Left renal pelvis (tissue), 4 donors: ENCODE results near the gene EAF1. TPM values are rescaled to one million over a fixed set of nuclear protein-coding genes. Genes with fewer than 3 reads are reported as not detected.
"Not testable (repeated sequence)": the region's sequence is repeated elsewhere in the genome, so short reads cannot be mapped to it uniquely, and the experiment has no call there.

Experiments
- DNase-seq, 4 donors: peaks; one replicate each; pipeline ENCODE4 v3.0.0-alpha.2; 2013; ENCODE audit warnings: low read depth in 4 of 4, low spot score in 3 of 4
- polyA plus RNA-seq, 4 donors: library from polyadenylated mRNA; unstranded; fragments of 120-200 nt; gene quantifications; one replicate each; pipeline ENCODE4 v1.2.1, GENCODE V29; 2013; ENCODE audit not compliant: insufficient read length in 4 of 4

EAF1 gene
- 10 to 100 TPM; 10.8 to 21.1 (median 18.2) TPM for polyA plus RNA-seq

DNA sequence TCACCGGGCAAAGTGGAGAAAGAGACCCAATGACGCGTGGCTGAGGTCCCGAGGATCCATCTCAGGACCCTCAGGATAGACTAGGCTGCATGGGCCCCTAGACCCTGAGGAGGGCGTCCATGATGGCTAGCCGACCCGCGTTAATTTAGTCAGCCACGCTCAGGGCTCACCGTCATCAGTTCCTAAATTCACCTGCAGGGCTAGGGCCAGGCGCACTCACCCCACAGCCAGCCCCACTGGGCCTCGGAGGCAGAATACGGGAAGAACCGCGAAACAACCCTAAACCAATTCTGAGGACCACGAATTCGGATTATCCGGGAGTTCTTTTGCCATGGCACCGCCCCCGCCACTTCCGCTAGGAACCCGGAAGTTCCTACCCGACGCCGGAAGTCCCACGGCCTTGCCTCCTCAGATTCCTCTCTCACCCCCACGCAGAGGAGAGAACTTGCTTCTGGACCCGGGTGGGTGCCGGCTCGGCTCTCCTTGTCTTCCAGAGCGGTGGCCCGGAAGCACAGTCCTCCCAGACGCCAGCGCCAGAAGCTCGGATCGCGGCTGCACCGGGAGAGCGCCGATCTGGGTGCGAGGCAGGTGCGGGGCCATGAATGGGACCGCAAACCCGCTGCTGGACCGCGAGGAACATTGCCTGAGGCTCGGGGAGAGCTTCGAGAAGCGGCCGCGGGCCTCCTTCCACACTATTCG, at the start of gene EAF1, which contains the start of gene METTL6:
Gene EAF1, plus strand, starts transcription at position 417 of the 699 bp plus-strand sequence. Its CDS starts 182 bp downstream, at position 599.
Gene METTL6, minus strand, starts transcription at position 363 of the 699 bp plus-strand sequence. CDS start 1,033 bp downstream, outside the sequence.
- peak; percentile 53 to 63 (median 56) for DNase-seq

DNA sequence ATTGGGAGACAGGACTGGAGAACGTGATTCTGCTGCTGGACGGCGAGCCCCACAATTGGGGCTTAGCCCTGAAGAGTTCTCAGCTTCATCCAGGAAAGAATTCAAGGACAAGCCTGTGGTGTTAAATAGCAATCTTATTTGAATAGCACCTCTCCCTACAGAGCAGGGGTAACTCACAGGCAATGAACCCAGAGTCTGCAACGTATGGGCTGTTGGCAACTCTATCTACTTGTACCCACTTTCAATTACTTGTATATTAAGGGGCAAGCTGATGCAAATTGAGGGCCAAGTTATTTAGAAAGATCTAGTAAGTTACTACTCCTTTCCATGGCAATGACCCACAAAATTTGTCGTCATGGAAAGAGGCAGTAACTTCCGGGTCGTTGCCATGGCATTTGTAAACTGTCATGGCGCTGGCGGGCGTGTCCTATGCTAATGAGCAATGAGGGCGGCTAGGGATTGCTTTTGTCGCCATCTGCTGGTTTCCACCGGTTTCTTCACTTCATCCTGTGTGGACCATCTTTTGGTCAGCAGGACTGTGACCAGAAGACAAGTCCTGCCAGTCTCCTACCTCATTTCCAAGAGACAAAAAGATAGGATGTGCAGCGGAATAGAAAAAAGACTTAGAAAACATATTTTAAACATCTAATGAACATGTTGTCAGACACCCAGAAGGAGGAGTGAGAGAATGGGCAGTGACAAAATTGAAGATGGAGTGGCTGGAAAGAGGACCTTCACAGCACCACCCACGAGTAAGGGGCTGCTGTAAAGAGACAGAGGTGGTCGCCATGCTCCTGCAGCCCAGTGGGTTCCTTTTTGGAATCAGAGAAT, 49.2 kb upstream of the EAF1 start:
- DNase-seq, result peak; percentile 79 to 93 (median 88)

DNA sequence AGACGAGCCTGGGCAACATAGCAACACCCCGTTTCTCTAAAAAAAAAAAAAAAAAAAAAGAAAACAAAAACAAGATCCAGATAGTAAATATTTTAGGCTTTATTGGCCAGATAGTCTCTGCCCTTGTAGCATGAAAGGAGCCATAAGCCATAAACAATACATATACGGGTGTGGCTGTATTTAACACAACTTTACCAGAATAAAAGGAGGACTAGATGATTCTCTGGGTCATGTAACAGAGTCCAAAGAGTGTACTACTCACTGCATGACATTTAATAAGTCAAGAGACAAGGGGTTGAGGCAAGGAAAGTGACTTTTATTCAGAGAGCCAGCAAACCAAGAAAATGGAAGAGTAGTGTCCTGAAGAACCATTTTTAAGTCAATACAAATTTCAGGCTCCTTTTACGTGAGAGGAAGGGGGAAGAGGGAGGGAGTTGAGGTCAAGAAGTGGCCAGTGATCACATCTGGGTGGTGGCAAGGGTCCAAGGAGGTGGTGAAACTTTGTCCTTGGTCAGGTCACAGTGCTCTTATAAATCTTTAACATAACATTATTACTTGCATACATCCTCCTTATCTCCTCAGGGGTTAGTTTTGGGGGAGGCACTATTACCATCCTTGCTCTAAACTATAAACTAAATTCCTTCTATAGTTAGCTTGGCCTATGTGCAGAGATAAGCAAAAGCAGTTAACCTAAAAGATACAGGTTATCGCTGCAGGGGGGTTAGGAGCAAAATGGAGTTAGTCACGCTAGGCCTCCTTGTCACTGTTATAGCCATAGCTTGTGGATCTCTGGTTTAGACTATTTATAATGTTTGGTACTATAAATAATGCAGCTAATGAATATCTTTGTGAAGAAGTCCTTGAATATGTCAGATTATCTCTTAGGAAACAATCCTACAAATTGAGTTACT, 46.2 kb upstream of the EAF1 start:
- no peak for DNase-seq

GRCh38 chr3:15382405-15382923, 44.9 kb upstream of the EAF1 start:
- no peak for DNase-seq

- DNase-seq, result no peak
Observed at GRCh38 chr3:15384510-15385237, 42.7 kb upstream of the EAF1 start.

GRCh38 chr3:15385238-15385695, 42.1 kb upstream of the EAF1 start:
- not testable (repeated sequence) for DNase-seq

- no peak for DNase-seq
Observed at GRCh38 chr3:15385901-15386653, 41.3 kb upstream of the EAF1 start.

DNA sequence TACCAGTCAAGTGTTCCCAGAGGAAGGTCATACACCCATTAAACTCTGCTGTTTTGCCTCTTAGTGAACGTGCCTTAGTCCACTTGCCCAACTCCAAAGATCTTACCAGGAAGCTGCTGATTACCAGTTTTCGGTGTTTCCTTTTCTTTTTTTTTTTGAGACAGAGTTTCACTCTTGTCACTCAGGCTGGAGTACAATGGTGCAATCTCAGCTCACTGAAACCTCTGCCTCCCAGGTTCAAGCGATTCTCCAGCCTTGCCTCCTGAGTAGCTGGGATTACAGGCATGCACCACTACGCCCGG, 40.8 kb upstream of the EAF1 start:
- DNase-seq, result not testable (repeated sequence)

DNA sequence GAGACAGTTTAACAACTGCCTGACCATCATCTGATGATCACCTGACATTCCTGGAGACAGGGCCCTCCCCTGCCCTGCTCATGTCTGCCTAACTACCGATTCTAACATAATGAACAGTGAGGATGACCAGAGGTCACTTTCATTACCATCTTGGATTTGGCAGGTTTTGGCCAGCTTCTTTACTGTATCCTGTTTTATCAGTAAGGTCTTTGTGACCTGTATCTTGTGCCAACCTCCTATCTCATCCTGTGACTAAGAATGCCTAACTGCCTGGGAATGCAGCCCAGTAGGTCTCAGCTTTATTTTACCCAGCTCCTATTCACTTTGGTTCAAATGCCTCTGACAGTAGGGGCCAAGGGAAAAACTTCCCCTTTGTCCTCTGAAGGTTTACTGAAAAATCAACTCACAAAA, 40.2 kb upstream of the EAF1 start:
- no peak for DNase-seq

- no peak for DNase-seq
Observed at GRCh38 chr3:15387735-15388134, 39.7 kb upstream of the EAF1 start.

DNA sequence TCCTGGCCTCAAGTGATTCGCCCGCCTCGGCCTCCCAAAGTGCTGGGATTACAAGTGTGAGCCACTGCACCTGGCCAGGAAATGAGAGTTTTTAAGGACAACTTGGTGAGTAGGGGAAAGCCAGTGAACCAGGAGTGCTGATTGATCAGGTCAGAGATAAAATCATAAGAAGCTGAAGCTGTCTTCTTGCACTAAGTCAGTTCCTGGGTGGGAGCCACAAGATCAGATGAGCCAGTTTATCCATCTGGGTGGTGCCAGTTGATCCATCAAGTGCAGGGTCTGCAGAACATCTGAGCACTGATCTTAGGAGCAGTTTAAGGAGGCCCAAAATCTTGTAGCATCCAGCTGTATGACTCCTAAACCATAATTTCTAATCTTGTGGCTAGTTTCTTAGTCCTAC, 39.1 kb upstream of the EAF1 start:
- not testable (repeated sequence) for DNase-seq

DNA sequence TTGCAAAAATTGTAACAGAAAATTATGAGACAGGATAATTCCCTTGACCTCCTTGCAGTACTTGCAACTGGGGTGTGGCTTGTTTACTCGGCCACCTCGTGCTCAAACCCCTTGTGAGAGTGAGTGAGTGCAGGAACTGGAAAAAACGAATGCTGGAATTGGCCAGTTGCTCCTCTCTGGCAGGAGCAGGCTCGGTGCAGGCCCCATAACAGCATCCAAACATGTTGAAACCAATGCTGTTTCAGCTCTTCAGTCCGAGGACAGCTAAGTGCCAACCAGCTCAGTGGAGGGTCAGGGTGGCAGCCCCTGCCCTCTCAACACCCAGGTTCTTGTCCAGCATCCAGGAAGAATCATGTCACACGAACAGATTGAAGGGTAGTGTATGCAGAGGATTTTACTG, 36.9 kb upstream of the EAF1 start:
- DNase-seq, result no peak

GRCh38 chr3:15391007-15391406, 36.4 kb upstream of the EAF1 start:
- no peak for DNase-seq

DNA sequence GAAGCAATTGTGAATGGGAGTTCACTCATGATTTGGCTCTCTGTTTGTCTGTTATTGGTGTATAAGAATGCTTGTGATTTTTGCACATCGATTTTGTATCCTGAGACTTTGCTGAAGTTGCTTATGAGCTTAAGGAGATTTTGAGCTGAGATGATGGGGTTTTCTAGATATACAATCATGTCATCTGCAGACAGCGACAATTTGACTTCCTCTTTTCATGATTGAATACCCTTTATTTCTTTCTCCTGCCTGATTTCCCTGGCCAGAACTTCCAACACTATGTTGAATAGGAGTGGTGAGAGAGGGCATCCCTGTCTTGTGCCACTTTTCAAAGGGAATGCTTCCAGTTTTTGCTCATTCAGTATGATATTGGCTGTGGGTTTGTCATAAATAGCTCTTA, 34.1 kb upstream of the EAF1 start:
- not testable (repeated sequence) for DNase-seq

DNA sequence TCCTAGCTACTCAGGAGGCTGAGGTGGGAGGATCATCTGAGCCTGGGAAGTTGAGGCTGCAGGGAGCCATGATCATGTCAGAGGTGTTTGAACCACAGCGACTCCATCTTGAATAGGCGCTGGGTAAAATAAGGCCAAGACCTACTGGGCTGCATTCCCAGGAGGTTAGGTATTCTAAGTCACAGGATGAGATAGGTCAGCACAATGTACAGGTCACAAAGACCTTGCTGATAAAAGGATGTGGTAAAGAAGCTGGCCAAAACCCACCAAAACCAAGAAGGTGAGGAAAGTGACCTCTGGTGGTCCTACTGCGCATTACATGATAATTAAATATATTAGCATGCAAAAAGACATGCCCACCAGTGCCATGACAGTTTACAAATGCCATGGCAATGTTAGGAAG, 28.7 kb upstream of the EAF1 start:
- DNase-seq, result not testable (repeated sequence)

DNA sequence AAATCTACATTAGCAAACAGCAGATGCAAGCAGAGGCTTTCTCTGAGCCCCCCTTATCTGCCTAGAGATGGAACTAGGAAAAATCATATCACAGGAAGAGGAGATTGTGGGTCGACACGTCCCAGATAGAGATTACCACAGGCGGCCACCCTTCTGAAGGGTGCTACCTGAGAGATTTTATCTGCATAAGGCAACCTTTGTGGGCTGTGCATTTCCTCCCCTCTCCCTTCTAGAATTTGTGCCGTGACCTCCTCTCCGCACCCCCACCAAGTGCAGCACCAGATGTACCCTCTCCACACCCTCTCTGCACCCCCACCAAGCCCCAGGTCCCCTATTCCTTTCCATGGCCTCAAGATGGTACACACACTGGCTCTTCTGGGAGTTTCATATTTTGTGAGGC, 27.4 kb upstream of the EAF1 start:
- DNase-seq, result no peak

DNA sequence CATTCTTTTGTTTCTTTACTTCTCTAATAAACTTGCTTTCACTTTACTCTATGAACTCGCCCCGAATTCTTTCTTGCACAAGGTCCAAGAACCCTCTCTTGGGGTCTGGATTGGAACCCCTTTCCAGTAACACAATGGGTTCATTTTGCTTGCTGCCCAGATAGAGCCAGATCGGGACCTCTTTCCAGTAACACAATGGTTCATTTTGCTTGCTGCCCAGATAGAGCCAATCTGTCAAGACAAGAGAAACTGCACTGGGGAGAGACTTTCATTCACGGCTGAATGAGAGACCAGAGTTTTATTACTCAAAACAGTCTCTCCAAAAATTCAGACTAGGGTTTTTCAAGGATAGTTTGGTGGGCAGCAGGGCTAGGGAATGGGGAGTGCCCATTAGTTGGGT, 25.5 kb upstream of the EAF1 start:
- DNase-seq, result no peak

- DNase-seq, result no peak
Observed at GRCh38 chr3:15403495-15403894, 23.9 kb upstream of the EAF1 start.

DNA sequence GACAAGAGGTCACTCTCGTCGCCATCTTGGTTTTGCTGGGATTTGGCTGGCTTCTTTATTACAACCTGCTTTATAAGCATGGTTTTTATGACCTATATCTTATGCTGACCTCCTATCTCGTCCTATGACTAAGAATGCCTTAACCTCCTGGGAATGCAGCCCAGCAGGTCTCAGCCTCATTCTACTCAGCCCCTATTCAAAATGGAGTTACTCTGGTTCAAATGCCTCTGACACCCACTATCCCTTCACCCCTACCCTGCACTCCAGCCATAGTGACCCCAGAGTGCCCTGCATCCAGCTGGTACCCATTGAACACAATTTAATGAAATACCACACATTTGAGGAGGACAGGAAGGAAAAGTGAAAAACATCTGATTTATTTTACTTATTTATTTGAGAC, 23.4 kb upstream of the EAF1 start:
- no peak for DNase-seq
